Pancreas (tissue), 10 donors: ENCODE data around the gene PARD3B. TPM values are rescaled to one million over a fixed set of nuclear protein-coding genes. Genes with fewer than 3 reads are reported as not detected.

Experiments
- ATAC-seq, 4 donors: fragments of 200-7000 bp; cut with Tn5 transposase; one replicate each; pipeline versions ENCODE4 v1.8.0 to v1.9.1; 2020; ENCODE audit warnings: mild to moderate bottlenecking in 4 of 4, moderate library complexity in 4 of 4
- DNase-seq, 6 donors: peaks; one replicate each; pipeline ENCODE4 v3.0.0-alpha.2; 2020
- FAIRE-seq: peaks from 2 replicates; lab custom pipeline; 2012; peaks lifted over from hg19 to GRCh38; lab: Jason Lieb, UNC
- H3K27ac ChIP-seq, 4 donors: fragments of 200-600 bp; sonication (generic); 1 replicate in 3 of 4; 2 replicates in 1 of 4; pipeline versions ENCODE4 v1.5.0 to v1.8.0; 2020
- H3K27me3 ChIP-seq, 4 donors: fragments of 200-600 bp; one replicate each; pipeline ENCODE4 v1.8.0; 2021
- H3K36me3 ChIP-seq, 3 donors: fragments of 200-600 bp; sonication (generic) in 1 of 3; one replicate each; pipeline versions ENCODE4 v1.5.0 to v1.8.0; 2020 to 2021
- H3K4me1 ChIP-seq, 3 donors: fragments of 200-600 bp; one replicate each; pipeline ENCODE4 v1.8.0; 2021
- H3K4me3 ChIP-seq, 4 donors: fragments of 200-600 bp; sonication (generic) in 2 of 4; one replicate each; pipeline versions ENCODE4 v1.5.0 to v1.8.0; 2020 to 2021
- H3K9me3 ChIP-seq, 4 donors: fragments of 200-600 bp; one replicate each; pipeline ENCODE4 v1.8.0; 2021
- CTCF ChIP-seq, 4 donors: fragments of 200-600 bp; sonication (generic) in 3 of 4; IDR thresholded peaks; one replicate each; pipeline versions ENCODE4 v1.5.0 to v1.8.0; 2021; ENCODE audit warnings: antibody characterized with exemption in 4 of 4
- WGBS, 2 donors: extraction: QIAGEN DNeasy Blood & Tissue Kit; methylation state at CpG; one replicate each; pipeline ENCODE4 v1.1.7; 2013; 5-methylcytosine and 5-hydroxymethylcytosine counted together
- intact Hi-C, 3 donors: fragments of 100-400 bp; cut with DNase I; formaldehyde crosslinking; loops; one replicate each; pipeline versions ENCODE4 v1.11.1 to v1.14.2; 2022
- polyA plus RNA-seq, 2 donors: library from polyadenylated mRNA; stranded (reverse); fragments of 200-250 nt; gene quantifications; one replicate each; pipeline ENCODE4 v1.2.3, GENCODE V29; 2013
- total RNA-seq, 6 donors: library from RNA; stranded (reverse); fragmentation: NEBNext Ultra II Directional in 4 of 6; extraction: Animal tissue kit (Norgen Biotek cat#: 25700) in 4 of 6; gene quantifications; one replicate each; pipeline versions ENCODE4 v1.2.1 to v1.2.4, GENCODE V29; 2021 to 2023
- donor health status: healthy with polysubstance abuse.
- donor health status: DM: no; HTN: no; CAD: no; lungs with moderate emphysema.
- donor health status: DM: no; HTN: no; CAD: no.
- donor health status: control.
- donor health status: control.
- donor health status: Bipolar disorder and iron deficiency.
- donor health status: DM: yes; HTN: yes; CAD: no.
- donor health status: DM: no; HTN: no; CAD: no.
- donor health status: DM: no; HTN: no; CAD: no.
- donor health status: DM: yes; HTN: yes; CAD: no.

PARD3B gene
- total and polyA plus RNA-seq, 8 donors, result 2.8 to 21.5 (median 12.7) TPM

DNA sequence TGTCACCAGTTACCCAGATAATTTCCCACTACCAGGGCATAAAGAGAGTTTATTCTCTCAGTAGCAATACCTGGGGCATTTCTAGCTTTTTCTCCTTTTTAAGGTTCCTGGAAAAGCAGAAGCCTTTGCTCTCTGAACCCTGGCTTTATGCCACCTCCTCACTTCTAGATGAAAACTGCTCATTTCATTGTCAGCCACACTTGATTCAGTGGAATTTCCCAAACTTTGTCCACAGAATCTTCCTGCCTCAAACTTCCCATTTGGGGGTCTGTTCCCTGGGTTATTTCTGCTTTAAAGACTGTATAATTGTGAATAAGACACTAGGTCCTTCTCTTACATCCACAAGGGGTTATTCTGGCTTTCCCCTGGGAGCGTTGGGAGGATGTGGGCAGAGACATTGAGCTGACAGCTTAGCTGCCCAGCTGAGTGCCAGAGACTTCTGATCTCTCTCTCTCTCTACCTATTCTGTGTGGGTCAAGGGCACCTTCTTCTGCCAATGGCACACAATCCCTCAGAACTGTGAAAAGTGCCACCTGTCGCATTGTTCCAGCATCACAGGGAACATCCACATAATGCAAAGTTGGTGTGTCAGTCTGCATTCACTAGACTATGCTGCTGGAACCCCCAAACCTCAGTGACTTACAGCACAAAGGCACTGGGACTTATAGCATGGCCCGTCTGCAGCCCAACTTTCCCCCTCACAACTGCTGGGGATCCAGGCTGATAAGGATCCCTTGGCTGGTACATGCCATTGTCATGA, 1117.1 kb downstream of the PARD3B start:
- H3K9me3 ChIP-seq, result no peaks in the 10 kb centered on the region
- TF ChIP-seq CTCF (IDR thresholded peaks at IDR 0.05), result no peak
- no peak for DNase-seq
- H3K4me3 ChIP-seq, result no peak overlapping the region
- no peaks in the 10 kb centered on the region for H3K27me3 ChIP-seq
- H3K4me1 ChIP-seq, result no peaks in the 10 kb centered on the region
- ATAC-seq, result no peak
- intact Hi-C loops, result no loop called here
- FAIRE-seq, result no peak
- no peak overlapping the region for H3K27ac ChIP-seq
- no peaks in the 10 kb centered on the region for H3K36me3 ChIP-seq
- whole genome bisulfite sequencing, 2 donors, result 69 to 77% methylated on average over 3 of the region's 3 CpGs

DNA sequence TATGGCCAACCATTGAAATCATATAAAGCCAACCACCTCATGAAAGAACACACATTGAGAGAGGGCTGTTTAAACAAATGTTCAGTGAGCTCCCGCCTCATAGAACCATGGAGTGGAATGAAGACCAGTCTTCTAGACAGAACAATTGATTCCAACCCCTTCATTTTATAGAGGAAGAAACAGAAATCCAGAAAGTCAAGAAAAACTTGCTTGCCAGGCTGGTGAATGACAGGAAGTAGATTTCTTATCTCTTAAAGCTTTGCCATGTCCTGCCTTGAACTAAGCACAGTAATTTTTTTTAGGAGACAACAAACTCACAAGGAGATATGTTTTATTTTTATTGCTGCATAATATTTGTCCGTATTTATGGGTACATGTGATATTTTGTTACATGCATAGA, 1120.5 kb downstream of the PARD3B start:
- no peaks in the 10 kb centered on the region for H3K9me3 ChIP-seq
- H3K4me1 ChIP-seq, result no peaks in the 10 kb centered on the region
- H3K27me3 ChIP-seq, result no peaks in the 10 kb centered on the region
- TF ChIP-seq CTCF (IDR thresholded peaks at IDR 0.05), result no peak
- no peak overlapping the region for H3K27ac ChIP-seq
- no peaks in the 10 kb centered on the region for H3K36me3 ChIP-seq
- no peak for ATAC-seq
- intact Hi-C loops, result no loop called here
- DNase-seq, result no peak
- WGBS, 2 donors, result 55 to 60% methylated on average over 2 of the region's 2 CpGs
- no peak for FAIRE-seq
- H3K4me3 ChIP-seq, result no peak overlapping the region
